Measurements from ENCODE around the gene TRAF6.

The TRAF6 gene

DNA sequence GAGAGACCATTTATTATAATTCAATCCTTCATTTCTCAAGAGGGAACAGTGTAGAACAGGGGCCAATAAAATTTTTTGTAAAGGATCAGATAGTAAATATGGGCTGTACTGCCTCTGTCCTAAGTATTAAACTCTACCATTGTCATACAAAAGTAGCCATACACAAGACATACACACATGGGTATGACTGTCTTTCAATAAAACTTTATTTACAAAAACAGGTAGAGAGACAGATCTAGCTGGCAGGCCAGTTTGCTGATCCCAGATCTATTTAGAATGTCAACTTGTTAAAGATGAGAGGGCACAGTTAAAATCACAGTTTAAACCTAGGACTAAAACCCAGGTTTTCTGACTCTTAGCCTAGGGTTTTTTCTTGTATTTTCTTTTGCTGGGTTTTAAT, 16.7 kb downstream of the TRAF6 start:
- TF ChIP-seq, protein P1, sequence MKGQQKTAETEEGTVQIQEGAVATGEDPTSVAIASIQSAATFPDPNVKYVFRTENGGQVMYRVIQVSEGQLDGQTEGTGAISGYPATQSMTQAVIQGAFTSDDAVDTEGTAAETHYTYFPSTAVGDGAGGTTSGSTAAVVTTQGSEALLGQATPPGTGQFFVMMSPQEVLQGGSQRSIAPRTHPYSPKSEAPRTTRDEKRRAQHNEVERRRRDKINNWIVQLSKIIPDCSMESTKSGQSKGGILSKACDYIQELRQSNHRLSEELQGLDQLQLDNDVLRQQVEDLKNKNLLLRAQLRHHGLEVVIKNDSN (IDR thresholded peaks at IDR 0.05) = no peak
- TF ChIP-seq YY1 (IDR thresholded peaks at IDR 0.05; ENCODE audit: low read depth) (no peak), NFIC (IDR thresholded peaks at IDR 0.05) (no peak), EGR1 (IDR thresholded peaks at IDR 0.05) (no peak)

- TF ChIP-seq EP300 (IDR thresholded peaks at IDR 0.05; ENCODE audit: borderline replicate concordance) (no peak), RAD21 (IDR thresholded peaks at IDR 0.05; ENCODE audit: low read depth) (peak; percentile 78)
These were observed 17.3 kb downstream of the TRAF6 start for GRCh38 chr11:36492724-36493304.

DNA sequence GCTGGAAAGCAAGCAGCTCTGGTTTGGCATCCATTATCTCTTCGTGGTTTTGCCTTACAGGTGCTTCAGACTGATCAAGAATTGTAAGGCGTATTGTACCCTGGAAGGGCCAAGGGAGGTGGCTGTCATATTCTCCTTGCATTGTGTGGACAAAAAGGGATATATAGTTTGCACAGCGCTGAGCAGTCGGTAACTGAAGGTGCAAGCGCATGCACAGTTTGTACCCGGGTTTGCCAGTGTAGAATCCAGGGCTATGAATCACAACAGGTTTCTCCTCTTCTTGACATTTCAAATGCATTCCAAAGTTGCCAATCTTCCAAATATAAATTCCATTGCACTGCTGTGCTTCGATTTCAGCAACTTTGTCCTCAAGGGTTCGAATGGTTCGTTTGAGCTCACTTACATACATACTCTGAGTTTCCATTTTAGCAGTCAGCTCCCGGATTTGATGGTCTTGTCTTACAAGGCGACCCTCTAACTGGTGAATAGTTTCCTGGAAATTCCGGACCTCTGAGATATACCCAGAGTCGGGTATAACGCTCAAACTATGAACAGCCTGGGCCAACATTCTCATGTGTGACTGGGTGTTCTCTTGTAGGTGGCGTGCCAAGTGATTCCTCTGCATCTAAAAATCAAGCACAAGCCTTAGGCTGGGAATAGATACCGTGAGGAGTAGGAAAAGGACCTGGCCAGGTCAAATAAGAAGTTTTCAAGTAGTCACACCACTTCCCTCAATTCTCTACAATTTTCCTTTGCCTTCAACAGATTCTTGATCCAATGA, 19.9 kb downstream of the TRAF6 start:
- TF ChIP-seq EGR1 (IDR thresholded peaks at IDR 0.05) (no peak), ZBTB7A (IDR thresholded peaks at IDR 0.05; ENCODE audit: low read depth) (no peak)

DNA sequence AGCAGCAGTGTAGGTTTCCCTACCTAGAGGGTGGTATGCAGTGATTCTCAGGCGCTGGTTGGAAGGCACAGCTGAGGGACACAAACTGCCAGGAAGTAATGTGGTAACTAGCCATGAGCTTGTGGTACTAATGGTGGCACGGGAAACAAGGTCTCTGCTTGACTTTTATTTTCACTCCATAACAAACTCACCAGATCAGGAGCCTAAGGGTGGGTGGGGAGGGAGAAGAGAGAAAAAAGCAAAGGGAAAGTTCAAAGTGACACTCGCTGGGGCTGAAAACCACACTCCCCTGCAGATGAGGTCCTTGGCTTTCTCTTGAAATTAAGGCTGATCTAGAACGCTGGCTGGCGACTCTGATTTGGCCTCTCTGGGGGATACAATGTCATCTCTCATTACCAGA, 22.0 kb downstream of the TRAF6 start:
- no peak for TF ChIP-seq CEBPB (IDR thresholded peaks at IDR 0.05)
- TF ChIP-seq EGR1 (IDR thresholded peaks at IDR 0.05) = no peak
- no peak for TF ChIP-seq RAD21 (IDR thresholded peaks at IDR 0.05; ENCODE audit: low read depth)
- no peak for TF ChIP-seq CREB1 (IDR thresholded peaks at IDR 0.05; ENCODE audit: low read depth)
- TF ChIP-seq, protein P1 (IDR thresholded peaks at IDR 0.05) = no peak
- no peak for TF ChIP-seq NFIC (IDR thresholded peaks at IDR 0.05)
- no peak for TF ChIP-seq ZBTB7A (IDR thresholded peaks at IDR 0.05; ENCODE audit: low read depth)
- TF ChIP-seq YY1 (IDR thresholded peaks at IDR 0.05; ENCODE audit: low read depth) = no peak
- TF ChIP-seq TAF1 (IDR thresholded peaks at IDR 0.05; ENCODE audit: low read depth) = no peak
- TF ChIP-seq TEAD4 (IDR thresholded peaks at IDR 0.05) = no peak
- TF ChIP-seq, protein P2, sequence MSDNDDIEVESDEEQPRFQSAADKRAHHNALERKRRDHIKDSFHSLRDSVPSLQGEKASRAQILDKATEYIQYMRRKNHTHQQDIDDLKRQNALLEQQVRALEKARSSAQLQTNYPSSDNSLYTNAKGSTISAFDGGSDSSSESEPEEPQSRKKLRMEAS (IDR thresholded peaks at IDR 0.05) = no peak
- TF ChIP-seq EP300 (IDR thresholded peaks at IDR 0.05; ENCODE audit: borderline replicate concordance) = no peak
- no peak for TF ChIP-seq TCF12 (IDR thresholded peaks at IDR 0.05; ENCODE audit: low read depth)
- TF ChIP-seq FOXM1 (IDR thresholded peaks at IDR 0.05; ENCODE audit: borderline replicate concordance, low read depth) = no peak
- TF ChIP-seq, protein P3, sequence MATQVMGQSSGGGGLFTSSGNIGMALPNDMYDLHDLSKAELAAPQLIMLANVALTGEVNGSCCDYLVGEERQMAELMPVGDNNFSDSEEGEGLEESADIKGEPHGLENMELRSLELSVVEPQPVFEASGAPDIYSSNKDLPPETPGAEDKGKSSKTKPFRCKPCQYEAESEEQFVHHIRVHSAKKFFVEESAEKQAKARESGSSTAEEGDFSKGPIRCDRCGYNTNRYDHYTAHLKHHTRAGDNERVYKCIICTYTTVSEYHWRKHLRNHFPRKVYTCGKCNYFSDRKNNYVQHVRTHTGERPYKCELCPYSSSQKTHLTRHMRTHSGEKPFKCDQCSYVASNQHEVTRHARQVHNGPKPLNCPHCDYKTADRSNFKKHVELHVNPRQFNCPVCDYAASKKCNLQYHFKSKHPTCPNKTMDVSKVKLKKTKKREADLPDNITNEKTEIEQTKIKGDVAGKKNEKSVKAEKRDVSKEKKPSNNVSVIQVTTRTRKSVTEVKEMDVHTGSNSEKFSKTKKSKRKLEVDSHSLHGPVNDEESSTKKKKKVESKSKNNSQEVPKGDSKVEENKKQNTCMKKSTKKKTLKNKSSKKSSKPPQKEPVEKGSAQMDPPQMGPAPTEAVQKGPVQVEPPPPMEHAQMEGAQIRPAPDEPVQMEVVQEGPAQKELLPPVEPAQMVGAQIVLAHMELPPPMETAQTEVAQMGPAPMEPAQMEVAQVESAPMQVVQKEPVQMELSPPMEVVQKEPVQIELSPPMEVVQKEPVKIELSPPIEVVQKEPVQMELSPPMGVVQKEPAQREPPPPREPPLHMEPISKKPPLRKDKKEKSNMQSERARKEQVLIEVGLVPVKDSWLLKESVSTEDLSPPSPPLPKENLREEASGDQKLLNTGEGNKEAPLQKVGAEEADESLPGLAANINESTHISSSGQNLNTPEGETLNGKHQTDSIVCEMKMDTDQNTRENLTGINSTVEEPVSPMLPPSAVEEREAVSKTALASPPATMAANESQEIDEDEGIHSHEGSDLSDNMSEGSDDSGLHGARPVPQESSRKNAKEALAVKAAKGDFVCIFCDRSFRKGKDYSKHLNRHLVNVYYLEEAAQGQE (IDR thresholded peaks at IDR 0.05; ENCODE audit: low read depth) = no peak

DNA sequence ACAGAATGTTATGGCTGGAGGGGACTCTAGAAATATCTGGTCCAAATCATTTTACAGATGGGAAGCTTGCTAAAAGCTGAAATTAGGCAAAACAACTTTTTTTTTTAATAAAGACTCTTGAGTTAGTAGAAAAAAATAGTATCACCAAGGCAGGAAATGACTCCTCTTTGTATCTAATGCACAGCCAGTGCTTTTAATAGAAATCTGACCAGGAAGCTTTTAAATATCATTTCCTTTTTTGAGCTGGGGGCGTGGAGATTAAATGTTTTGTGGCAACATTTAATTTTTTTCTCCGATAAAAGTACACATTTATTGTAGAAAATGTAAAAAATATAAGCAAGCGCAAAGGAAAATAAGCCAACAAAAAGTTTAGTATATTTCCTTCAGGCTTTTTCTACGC, 22.5 kb downstream of the TRAF6 start:
- TF ChIP-seq EP300 (IDR thresholded peaks at IDR 0.05; ENCODE audit: borderline replicate concordance) (no peak), TEAD4 (IDR thresholded peaks at IDR 0.05) (no peak), CREB1 (IDR thresholded peaks at IDR 0.05; ENCODE audit: low read depth) (no peak), NFIC (IDR thresholded peaks at IDR 0.05) (no peak), YY1 (IDR thresholded peaks at IDR 0.05; ENCODE audit: low read depth) (no peak), EGR1 (IDR thresholded peaks at IDR 0.05) (no peak), RAD21 (IDR thresholded peaks at IDR 0.05; ENCODE audit: low read depth) (no peak), TCF12 (IDR thresholded peaks at IDR 0.05; ENCODE audit: low read depth) (no peak), TAF1 (IDR thresholded peaks at IDR 0.05; ENCODE audit: low read depth) (no peak), CEBPB (IDR thresholded peaks at IDR 0.05) (no peak)
- TF ChIP-seq, protein P1 (IDR thresholded peaks at IDR 0.05) = no peak
- TF ChIP-seq, protein P2 (IDR thresholded peaks at IDR 0.05) = no peak

DNA sequence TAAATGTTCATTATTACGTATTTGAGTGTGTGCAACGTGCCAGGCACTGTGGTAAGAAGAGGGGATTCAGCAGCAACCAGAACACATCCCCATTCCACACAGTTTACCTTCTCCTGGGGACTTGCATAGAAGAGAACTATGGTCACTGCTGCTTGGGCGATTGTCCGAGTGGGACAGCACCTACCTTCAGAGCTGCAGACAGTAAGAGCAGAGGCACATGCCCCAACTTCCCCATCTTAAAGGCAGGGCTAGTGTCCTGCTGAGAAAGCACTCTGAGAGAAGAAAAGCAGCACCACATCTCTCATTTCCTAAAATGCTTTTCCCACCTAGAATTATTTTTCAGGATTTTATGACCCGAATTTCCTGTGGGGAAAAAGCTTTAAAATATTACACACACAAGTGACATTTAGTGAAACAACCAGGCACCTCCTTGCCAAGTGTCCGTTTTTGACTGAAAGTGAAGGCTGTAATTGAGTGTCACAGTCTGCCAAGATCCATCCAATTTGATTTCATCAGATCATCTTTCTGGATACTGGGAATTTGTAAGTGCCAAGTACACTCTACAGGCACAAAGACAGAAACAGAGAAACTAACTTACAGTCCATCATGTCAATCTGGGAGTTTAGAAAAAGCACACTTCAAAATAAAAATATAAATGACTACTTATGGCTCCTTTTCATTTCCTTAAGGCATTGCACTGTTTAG, 24.6 kb downstream of the TRAF6 start:
- TF ChIP-seq YY1 (IDR thresholded peaks at IDR 0.05; ENCODE audit: low read depth) = no peak
- TF ChIP-seq, protein P3 (IDR thresholded peaks at IDR 0.05; ENCODE audit: low read depth) = no peak
- TF ChIP-seq FOXM1 (IDR thresholded peaks at IDR 0.05; ENCODE audit: borderline replicate concordance, low read depth) = no peak
- TF ChIP-seq, protein P1 (IDR thresholded peaks at IDR 0.05) = no peak
- TF ChIP-seq TEAD4 (IDR thresholded peaks at IDR 0.05) = no peak
- TF ChIP-seq NFIC (IDR thresholded peaks at IDR 0.05) = no peak
- no peak for TF ChIP-seq EGR1 (IDR thresholded peaks at IDR 0.05)
- TF ChIP-seq EP300 (IDR thresholded peaks at IDR 0.05; ENCODE audit: borderline replicate concordance) = no peak
- TF ChIP-seq TCF12 (IDR thresholded peaks at IDR 0.05; ENCODE audit: low read depth) = no peak
- TF ChIP-seq CREB1 (IDR thresholded peaks at IDR 0.05; ENCODE audit: low read depth) = no peak
- TF ChIP-seq TAF1 (IDR thresholded peaks at IDR 0.05; ENCODE audit: low read depth) = no peak
- TF ChIP-seq, protein P2 (IDR thresholded peaks at IDR 0.05) = no peak
- TF ChIP-seq RAD21 (IDR thresholded peaks at IDR 0.05; ENCODE audit: low read depth) = no peak
